SK-N-SH (cell line): ENCODE measurements around the gene NOP56. TPM values are rescaled to one million over a fixed set of nuclear protein-coding genes. Genes with fewer than 3 reads are reported as not detected.

Experiments
- CTCF ChIA-PET: fragments of 300-600, 350-600 bp; formaldehyde crosslinking; extraction: SDS; loops from one replicate; lab custom pipeline; 2021; lab: Yijun Ruan, JAX
- POLR2A ChIA-PET: fragments of 350-600 bp; sonication (Branson Sonifier 250); formaldehyde crosslinking; extraction: SDS; loops from one replicate; lab custom pipeline; 2020; ENCODE audit warnings: antibody characterized with exemption, inconsistent platforms; lab: Yijun Ruan, JAX
- DNase-seq: peaks from one replicate; pipeline ENCODE4 v3.0.0; 2012
- H2AFZ ChIP-seq: fragments of 200-600 bp; sonication (generic); 2 replicates; pipeline ENCODE4 v1.8.1; 2016; ENCODE audit warnings: antibody characterized with exemption, mild to moderate bottlenecking, low read depth
- H3F3A ChIP-seq: fragments of 200-600 bp; sonication (generic); replicated peaks from 2 replicates; pipeline ENCODE3; 2016; ENCODE audit warnings: antibody characterized with exemption, mild to moderate bottlenecking; ENCODE audit not compliant: insufficient read depth
- H3K27ac ChIP-seq, 2 experiments: fragments of 200-500 bp in 1 of 2; fragments of 200-600 bp in 1 of 2; sonication (Bioruptor generic) in 1 of 2; sonication (generic), shearing (Covaris generic) in 1 of 2; 2 replicates each; pipeline versions ENCODE4 v1.5.1 to v1.6.1; 2014 to 2016; ENCODE audit warnings: low read depth in 2 of 2, inconsistent platforms in 1 of 2, low read length in 1 of 2, mild to moderate bottlenecking in 1 of 2, mixed read lengths in 1 of 2
- H3K27me3 ChIP-seq: fragments of 200-600 bp; sonication (generic), shearing (Covaris generic); 2 replicates; pipeline ENCODE4 v1.6.1; 2016; ENCODE audit warnings: mixed run types; ENCODE audit not compliant: insufficient read depth
- H3K36me3 ChIP-seq, 2 experiments: fragments of 200-500 bp in 1 of 2; fragments of 200-600 bp in 1 of 2; sonication (Bioruptor generic) in 1 of 2; sonication (generic) in 1 of 2; replicated peaks in 1 of 2; 2 replicates each; pipeline versions ENCODE3 to v1.5.1; 2014 to 2016; ENCODE audit warnings: low read length in 1 of 2, mild to moderate bottlenecking in 1 of 2; ENCODE audit not compliant: insufficient read depth in 2 of 2, control insufficient read depth in 1 of 2
- H3K4me1 ChIP-seq, 2 experiments: fragments of 200-500 bp in 1 of 2; fragments of 200-600 bp in 1 of 2; sonication (Bioruptor generic) in 1 of 2; sonication (generic), shearing (Covaris generic) in 1 of 2; 2 replicates each; pipeline versions ENCODE4 v1.5.1 to v1.6.1; 2014 to 2016; ENCODE audit warnings: low read depth in 1 of 2, low read length in 1 of 2, mixed run types in 1 of 2; ENCODE audit not compliant: insufficient read depth in 2 of 2, control insufficient read depth in 1 of 2
- H3K4me2 ChIP-seq: fragments of 200-600 bp; sonication (generic), shearing (Covaris generic); 2 replicates; pipeline ENCODE4 v1.6.1; 2017; ENCODE audit warnings: mixed run types
- H3K4me3 ChIP-seq, 2 experiments: fragments of 200-500 bp in 1 of 2; fragments of 200-600 bp in 1 of 2; sonication (Bioruptor generic) in 1 of 2; sonication (generic), shearing (Covaris generic) in 1 of 2; 2 replicates each; pipeline versions ENCODE4 v1.5.1 to v1.8.1; 2014 to 2016; ENCODE audit warnings: low read depth in 2 of 2, inconsistent platforms in 1 of 2, low read length in 1 of 2, mild to moderate bottlenecking in 1 of 2, mixed read lengths in 1 of 2, moderate library complexity in 1 of 2
- H3K79me2 ChIP-seq: fragments of 200-600 bp; sonication (generic); 2 replicates; pipeline ENCODE4 v1.8.1; 2017; ENCODE audit warnings: mild to moderate bottlenecking; ENCODE audit not compliant: insufficient read depth
- H3K9ac ChIP-seq: fragments of 200-600 bp; sonication (generic); 2 replicates; pipeline ENCODE4 v1.6.1; 2017; ENCODE audit warnings: mixed run types
- H3K9me2 ChIP-seq: fragments of 200-600 bp; sonication (generic); 2 replicates; pipeline ENCODE4 v1.6.1; 2017; ENCODE audit warnings: mixed run types
- H3K9me3 ChIP-seq: fragments of 200-600 bp; sonication (generic); 2 replicates; pipeline ENCODE4 v1.6.1; 2017; ENCODE audit warnings: mixed run types, mild to moderate bottlenecking, moderate library complexity
- H4K20me1 ChIP-seq: fragments of 200-600 bp; sonication (generic); 2 replicates; pipeline ENCODE4 v1.6.1; 2017; ENCODE audit warnings: mild to moderate bottlenecking, mixed run types; ENCODE audit not compliant: insufficient read depth
- ELF1 ChIP-seq: IDR thresholded peaks from 2 replicates; pipeline ENCODE4 v1.4.0; 2012
- EZH2phosphoT487 ChIP-seq: fragments of 200-600 bp; sonication (generic); IDR thresholded peaks from 2 replicates; pipeline ENCODE4 v1.6.1; 2017; ENCODE audit warnings: low read depth, mixed run types, mild to moderate bottlenecking, antibody characterized with exemption, moderate library complexity, borderline replicate concordance
- FOSL2 ChIP-seq: IDR thresholded peaks from 2 replicates; pipeline ENCODE4 v1.4.0; 2012; ENCODE audit warnings: low read depth, mild to moderate bottlenecking, moderate library complexity, borderline replicate concordance
- FOXJ3 ChIP-seq: sonication (generic); formaldehyde crosslinking; IDR thresholded peaks from 2 replicates; pipeline ENCODE4 v1.5.1; 2020; ENCODE audit warnings: mild to moderate bottlenecking, missing genetic modification reagents
- FOXM1 ChIP-seq: IDR thresholded peaks from 2 replicates; pipeline ENCODE4 v1.4.0; 2012; ENCODE audit warnings: low read depth, mild to moderate bottlenecking
- GABPA ChIP-seq: IDR thresholded peaks from 2 replicates; pipeline ENCODE4 v1.4.0; 2012; ENCODE audit warnings: low read depth, mild to moderate bottlenecking
- JUND ChIP-seq: IDR thresholded peaks from 2 replicates; pipeline ENCODE4 v1.4.0; 2012
- MXI1 ChIP-seq: IDR thresholded peaks from 2 replicates; pipeline ENCODE4 v1.6.1; 2012; ENCODE audit warnings: mild to moderate bottlenecking, low read depth, low read length, improper control_type of control experiment
- NFIC ChIP-seq: IDR thresholded peaks from 2 replicates; pipeline ENCODE4 v1.4.0; 2012; ENCODE audit warnings: borderline replicate concordance
- NRF1 ChIP-seq: IDR thresholded peaks from 2 replicates; pipeline ENCODE4 v1.6.1; 2012; ENCODE audit warnings: low read depth, mild to moderate bottlenecking, low read length
- PBX3 ChIP-seq: IDR thresholded peaks from 2 replicates; pipeline ENCODE4; 2012
- RAD21 ChIP-seq: IDR thresholded peaks from 2 replicates; pipeline ENCODE4 v1.6.1; 2012; ENCODE audit warnings: mild to moderate bottlenecking, low read length
- TAF1 ChIP-seq: IDR thresholded peaks from 2 replicates; pipeline ENCODE4 v1.6.1; 2012; ENCODE audit warnings: low read depth, mild to moderate bottlenecking, low read length, moderate library complexity, borderline replicate concordance
- TCF12 ChIP-seq: IDR thresholded peaks from 2 replicates; pipeline ENCODE4 v1.4.0; 2012
- TEAD4 ChIP-seq: IDR thresholded peaks from 2 replicates; pipeline ENCODE4 v1.4.0; 2012; ENCODE audit warnings: mild to moderate bottlenecking, borderline replicate concordance; ENCODE audit not compliant: insufficient read depth
- ZBTB33 ChIP-seq: IDR thresholded peaks from 2 replicates; pipeline ENCODE4 v1.4.0; 2012; ENCODE audit warnings: low read depth, borderline replicate concordance
- WGBS: methylation state at CpG from one replicate; pipeline ENCODE4 v1.1.6; 2017; ENCODE audit warnings: low lambda C conversion rate; 5-methylcytosine and 5-hydroxymethylcytosine counted together
- polyA plus RNA-seq, 3 experiments: library from polyadenylated mRNA; depleted of rRNA; stranded (reverse); fragments of >200 nt; gene quantifications; 2 replicates each; pipeline ENCODE4 v1.2.3, GENCODE V29; 2012
- TF ChIP-seq, protein P1 (sequence below): fragments of 150-350 bp; IDR thresholded peaks from 2 replicates; pipeline ENCODE4 v1.6.1; 2016; ENCODE audit warnings: mild to moderate bottlenecking, low read depth, low read length

Gene NOP56
- polyA plus RNA-seq, 1 of the 3 experiments (the other 2 are of a cell fraction): 158 TPM

GRCh38 chr20:2663364-2663886 is 11.0 kb downstream of the NOP56 start:
- peaks cover 9% of the 10 kb centered on the region for H3F3A ChIP-seq
- POLR2A ChIA-PET: interaction anchor here (0.7 to 2.1 kb wide), 4 partner anchors 11 to 193 kb away, joined by 3 to 26 read pairs (median 4); partner anchors contain the start of genes NOP56 and SNRPB
- no peak overlapping the region; the same call in 1 of the 2 replicates for H2AFZ ChIP-seq
- DNase-seq: no peak
- TF ChIP-seq MXI1 (no peak), TEAD4 (no peak), JUND (no peak), PBX3 (no peak), NRF1 (no peak), GABPA (no peak), FOSL2 (no peak), RAD21 (no peak), TAF1 (no peak)
- TF ChIP-seq, protein P1, sequence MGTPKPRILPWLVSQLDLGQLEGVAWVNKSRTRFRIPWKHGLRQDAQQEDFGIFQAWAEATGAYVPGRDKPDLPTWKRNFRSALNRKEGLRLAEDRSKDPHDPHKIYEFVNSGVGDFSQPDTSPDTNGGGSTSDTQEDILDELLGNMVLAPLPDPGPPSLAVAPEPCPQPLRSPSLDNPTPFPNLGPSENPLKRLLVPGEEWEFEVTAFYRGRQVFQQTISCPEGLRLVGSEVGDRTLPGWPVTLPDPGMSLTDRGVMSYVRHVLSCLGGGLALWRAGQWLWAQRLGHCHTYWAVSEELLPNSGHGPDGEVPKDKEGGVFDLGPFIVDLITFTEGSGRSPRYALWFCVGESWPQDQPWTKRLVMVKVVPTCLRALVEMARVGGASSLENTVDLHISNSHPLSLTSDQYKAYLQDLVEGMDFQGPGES: no peak
- H3K4me2 ChIP-seq: peak overlapping the region; percentile 89
- H3K27ac ChIP-seq: peak overlapping the region; percentile 93 to 96; a peak in 2 of 4 replicates
- peak overlapping the region; percentile 83 for H3K9ac ChIP-seq
- H3K4me3 ChIP-seq: peak overlapping the region; percentile 76 to 97
- CTCF ChIA-PET: interaction anchor here (1.1 to 2.1 kb wide), 4 partner anchors 14 to 141 kb away, joined by 3 to 8 read pairs (median 5); no protein-coding TSS in a partner anchor
- H3K9me2 ChIP-seq: no peaks in the 10 kb centered on the region
- no peaks in the 10 kb centered on the region for H3K27me3 ChIP-seq
- H3K4me1 ChIP-seq: peaks cover 0 to 11% of the 10 kb centered on the region in 2 experiments; a peak in 2 of 4 replicates
- 0% methylated on average over 13 of the region's 13 CpGs for WGBS
- peaks cover 15 to 33% of the 10 kb centered on the region in 2 experiments for H3K36me3 ChIP-seq
- H3K79me2 ChIP-seq: peaks cover 17% of the 10 kb centered on the region; the same call in 1 of the 2 replicates
- no peaks in the 10 kb centered on the region for H4K20me1 ChIP-seq
- no peaks in the 10 kb centered on the region for H3K9me3 ChIP-seq

DNA sequence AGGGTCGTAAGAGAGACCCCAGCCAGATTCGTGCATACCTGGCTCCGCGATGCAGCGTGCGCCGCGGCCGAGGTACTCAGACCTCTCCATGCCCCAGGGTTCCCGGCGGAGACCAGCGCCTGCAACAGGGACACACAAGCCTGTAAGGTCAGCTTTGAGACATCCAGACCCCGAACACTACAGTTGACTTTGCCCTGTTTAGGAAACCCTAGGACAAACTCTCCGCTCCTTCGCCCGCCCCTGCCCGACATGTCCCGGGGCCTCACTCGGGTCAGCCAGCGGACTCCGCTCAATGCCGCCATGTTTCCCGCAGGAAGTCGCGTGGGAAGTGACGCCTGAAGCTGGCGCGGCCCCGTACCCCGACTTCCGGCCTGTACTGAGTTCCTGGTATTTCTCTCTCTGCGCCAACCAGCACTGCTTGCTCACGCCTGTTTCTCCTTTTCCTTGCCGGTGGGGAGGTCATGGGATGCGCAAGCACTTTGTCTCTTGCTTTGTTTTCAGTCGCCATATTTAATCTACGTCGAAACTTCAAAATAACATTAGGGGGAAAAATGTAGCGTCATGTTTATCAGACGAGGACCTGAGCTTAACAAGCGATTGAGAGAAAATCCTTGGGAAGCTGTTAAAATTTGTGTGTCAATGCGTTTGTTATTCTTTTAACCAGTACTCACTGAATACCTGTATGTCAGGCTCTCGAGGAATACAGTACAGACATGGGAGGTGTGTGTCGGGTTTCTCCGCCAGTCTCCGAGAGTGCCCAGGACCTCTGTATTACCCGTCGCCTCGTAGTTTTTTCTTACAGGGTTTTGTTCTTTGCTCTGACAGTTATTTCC is 11.7 kb downstream of the NOP56 start, which contains the start of gene IDH3B:
Gene IDH3B (minus strand): TSS at position 330 of the 833 bp plus-strand sequence. CDS start 28 bp downstream, at position 302.
- H3K27ac ChIP-seq: peak within 1 kb of the TSS; percentile 93 to 96
- H3K4me1 ChIP-seq: peaks cover 0 to 11% of the 10 kb centered on the region in 2 experiments; a peak in 2 of 4 replicates
- DNase-seq: peak; percentile 90
- peaks cover 9% of the 10 kb centered on the region for H3F3A ChIP-seq
- H3K79me2 ChIP-seq: peaks cover 17% of the 10 kb centered on the region; the same call in 1 of the 2 replicates
- no peaks in the 10 kb centered on the region for H3K27me3 ChIP-seq
- POLR2A ChIA-PET: interaction anchor here (0.7 to 2.1 kb wide), 7 partner anchors 9 to 457 kb away, joined by 3 to 26 read pairs (median 3); partner anchors contain the start of genes NOP56 and SNRPB
- peak within 1 kb of the TSS; percentile 66 for H2AFZ ChIP-seq
- CTCF ChIA-PET: interaction anchor here (1.1 to 2.1 kb wide), 4 partner anchors 15 to 142 kb away, joined by 3 to 8 read pairs (median 5); no protein-coding TSS in a partner anchor
- peak within 1 kb of the TSS; percentile 89 for H3K4me2 ChIP-seq
- no peaks in the 10 kb centered on the region for H3K9me3 ChIP-seq
- WGBS: 11% methylated on average over 30 of the region's 49 CpGs
- peaks cover 15 to 26% of the 10 kb centered on the region in 2 experiments for H3K36me3 ChIP-seq
- peak within 1 kb of the TSS; percentile 83 for H3K9ac ChIP-seq
- H3K4me3 ChIP-seq: peak within 1 kb of the TSS; percentile 76 to 97
- H4K20me1 ChIP-seq: no peaks in the 10 kb centered on the region
- no peaks in the 10 kb centered on the region for H3K9me2 ChIP-seq
- TF ChIP-seq ZBTB33: peak; percentile 42; the same call in 1 of the 2 replicates
- no peak for TF ChIP-seq FOXJ3 (CRISPR knock-in tag)
- peak; percentile 45; the same call in 1 of the 2 replicates for TF ChIP-seq NRF1
- peak; percentile 56; the same call in 1 of the 2 replicates for TF ChIP-seq NFIC
- TF ChIP-seq PBX3: no peak
- peak; percentile 98 for TF ChIP-seq ELF1
- no peak for TF ChIP-seq FOXM1
- no peak for TF ChIP-seq EZH2phosphoT487
- peak; percentile 48; the same call in 1 of the 2 replicates for TF ChIP-seq TCF12
